Nephron (organoid): ENCODE results near the gene ARMH1.

Experiments used
- H3K27ac Mint-ChIP-seq, 3 experiments: 2 replicates each; pipeline ENCODE4 v1.8.0; 2020; ENCODE audit warnings: mixed read lengths in 3 of 3, mild to moderate bottlenecking in 2 of 3, moderate library complexity in 1 of 3
- H3K27me3 Mint-ChIP-seq: 2 replicates; pipeline ENCODE4 v1.8.0; 2021; ENCODE audit warnings: low read depth, mild to moderate bottlenecking, moderate library complexity, mixed read lengths
- H3K36me3 Mint-ChIP-seq: 2 replicates; pipeline ENCODE4 v1.8.0; 2020; ENCODE audit warnings: low read depth, mixed read lengths
- H3K4me1 Mint-ChIP-seq: 2 replicates; pipeline ENCODE4 v1.8.0; 2020; ENCODE audit warnings: mixed read lengths
- H3K4me3 Mint-ChIP-seq, 3 experiments: 2 replicates each; pipeline ENCODE4 v1.8.0; 2020; ENCODE audit warnings: mild to moderate bottlenecking in 3 of 3, mixed read lengths in 3 of 3, moderate library complexity in 2 of 3
- H3K9me3 Mint-ChIP-seq: 2 replicates; pipeline ENCODE4 v1.8.0; 2020; ENCODE audit warnings: mixed read lengths
- CTCF ChIP-seq, 3 experiments: fragments of 200-600 bp; sonication (generic); IDR thresholded peaks; one replicate each; pipeline ENCODE4 v1.5.0; 2021; ENCODE audit warnings: antibody characterized with exemption in 3 of 3; ENCODE audit not compliant: unreplicated experiment in 3 of 3

Gene ARMH1

GRCh38 chr1:44651069-44651468 is 23.4 kb upstream of the ARMH1 start:
- Mint-ChIP-seq H3K4me3 (no peak overlapping the region), H3K27me3 (peaks cover 18% of the 10 kb centered on the region), H3K4me1 (peaks cover 20% of the 10 kb centered on the region), H3K36me3 (peaks cover 49% of the 10 kb centered on the region), H3K27ac (no peak overlapping the region), H3K9me3 (no peaks in the 10 kb centered on the region)
- TF ChIP-seq CTCF (IDR thresholded peaks at IDR 0.05; ENCODE audit: unreplicated experiment in 3 of 3) = no peak

GRCh38 chr1:44652445-44653106 is 21.9 kb upstream of the ARMH1 start:
- Mint-ChIP-seq H3K27me3 (peaks cover 21% of the 10 kb centered on the region), H3K36me3 (peaks cover 46% of the 10 kb centered on the region), H3K4me1 (peaks cover 14% of the 10 kb centered on the region), H3K27ac (no peak overlapping the region), H3K9me3 (no peaks in the 10 kb centered on the region), H3K4me3 (no peak overlapping the region)
- TF ChIP-seq CTCF (IDR thresholded peaks at IDR 0.05; ENCODE audit: unreplicated experiment in 3 of 3) = peak; percentile 90 to 94 (median 92)

GRCh38 chr1:44653107-44653964 is 21.2 kb upstream of the ARMH1 start:
- Mint-ChIP-seq H3K9me3 (no peaks in the 10 kb centered on the region), H3K27me3 (peaks cover 18% of the 10 kb centered on the region), H3K36me3 (peaks cover 44% of the 10 kb centered on the region), H3K27ac (no peak overlapping the region), H3K4me1 (peaks cover 6% of the 10 kb centered on the region), H3K4me3 (no peak overlapping the region)
- TF ChIP-seq CTCF (IDR thresholded peaks at IDR 0.05; ENCODE audit: unreplicated experiment in 3 of 3) = peak in 1 of 3 experiments; percentile 27

GRCh38 chr1:44654621-44655187 is 19.8 kb upstream of the ARMH1 start:
- H3K27ac Mint-ChIP-seq = no peak overlapping the region
- H3K36me3 Mint-ChIP-seq = peaks cover 35% of the 10 kb centered on the region
- TF ChIP-seq CTCF (IDR thresholded peaks at IDR 0.05; ENCODE audit: unreplicated experiment in 3 of 3) = no peak
- H3K4me3 Mint-ChIP-seq = no peak overlapping the region
- H3K4me1 Mint-ChIP-seq = no peaks in the 10 kb centered on the region
- H3K27me3 Mint-ChIP-seq = peaks cover 19% of the 10 kb centered on the region
- H3K9me3 Mint-ChIP-seq = no peaks in the 10 kb centered on the region

- Mint-ChIP-seq H3K4me1 (no peaks in the 10 kb centered on the region), H3K9me3 (no peaks in the 10 kb centered on the region), H3K27me3 (peaks cover 21% of the 10 kb centered on the region), H3K27ac (no peak overlapping the region), H3K36me3 (peaks cover 32% of the 10 kb centered on the region), H3K4me3 (no peak overlapping the region)
- TF ChIP-seq CTCF (IDR thresholded peaks at IDR 0.05; ENCODE audit: unreplicated experiment in 3 of 3) = peak; percentile 60 to 66 (median 62)
Observed at GRCh38 chr1:44655609-44656008, 18.9 kb upstream of the ARMH1 start.
